ENCODE data around the gene HNRNPU. TPM values are rescaled to one million over a fixed set of nuclear protein-coding genes. Genes with fewer than 3 reads are reported as not detected.

The HNRNPU gene
- total RNA-seq, 4 donors from 2014 or later: 275 to 441 (median 310) TPM

DNA sequence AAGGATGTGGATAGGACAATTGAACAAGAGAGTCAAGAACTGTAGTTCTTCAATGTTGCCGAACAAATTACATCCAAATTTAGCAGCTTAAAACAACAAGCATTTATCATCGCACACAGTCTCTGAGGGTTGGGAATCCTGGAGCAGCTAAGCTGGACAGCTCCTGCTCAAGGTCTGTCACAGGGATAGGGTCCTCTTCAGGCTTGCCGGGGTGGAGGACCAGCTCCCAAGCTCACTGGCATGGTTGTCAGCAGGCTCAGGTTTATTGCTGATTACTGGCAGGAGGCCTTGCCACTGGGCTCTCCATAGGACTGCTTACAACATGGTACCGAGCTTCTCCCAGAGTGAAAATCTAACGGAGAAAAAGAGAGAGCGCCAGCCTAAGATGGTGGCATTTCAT, 51.0 kb downstream of the HNRNPU start:
- DNase-seq (ENCODE audit: low spot score in 2 of 2): no peak
- 79% methylated on average over 6 of the region's 6 CpGs for WGBS
- no peaks in the 10 kb centered on the region for H3K27me3 ChIP-seq
- H3K4me1 ChIP-seq: no peaks in the 10 kb centered on the region
- H3K27ac ChIP-seq: no peak overlapping the region
- no peak overlapping the region for H3K4me3 ChIP-seq
- H3K9me3 ChIP-seq: no peaks in the 10 kb centered on the region
- H3K36me3 ChIP-seq: no peaks in the 10 kb centered on the region
- TF ChIP-seq POLR2A (IDR thresholded peaks at IDR 0.05): no peak
- TF ChIP-seq CTCF (IDR thresholded peaks at IDR 0.05): no peak
- no peak for TF ChIP-seq EP300 (IDR thresholded peaks at IDR 0.05)
- no peak for TF ChIP-seq POLR2AphosphoS5 (IDR thresholded peaks at IDR 0.05)

DNA sequence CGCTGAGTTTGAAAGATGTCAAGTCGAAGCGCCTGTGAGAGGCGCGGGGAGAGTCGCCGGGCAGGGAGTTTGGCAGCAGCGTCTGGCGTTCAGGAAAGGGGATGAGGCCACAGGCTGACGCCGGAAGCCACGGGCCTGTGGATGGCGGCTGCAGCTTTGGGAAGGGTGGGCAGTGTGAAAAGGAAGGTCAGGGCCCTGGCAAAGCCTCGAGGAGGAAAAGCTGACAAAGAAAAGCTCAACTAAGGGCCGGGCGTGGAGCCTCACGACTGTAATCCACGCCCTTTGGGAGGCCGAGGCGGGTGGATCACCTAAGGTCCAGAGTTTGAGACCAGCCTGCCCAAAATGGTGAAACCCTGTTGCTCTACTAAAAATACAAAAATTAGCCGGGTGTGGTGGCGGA, 54.1 kb downstream of the HNRNPU start:
- H3K9me3 ChIP-seq: no peaks in the 10 kb centered on the region
- TF ChIP-seq POLR2AphosphoS5 (IDR thresholded peaks at IDR 0.05) (no peak), EP300 (IDR thresholded peaks at IDR 0.05) (no peak), POLR2A (IDR thresholded peaks at IDR 0.05) (no peak), CTCF (IDR thresholded peaks at IDR 0.05) (no peak)
- no peaks in the 10 kb centered on the region for H3K4me1 ChIP-seq
- H3K27me3 ChIP-seq: no peaks in the 10 kb centered on the region
- no peak overlapping the region for H3K4me3 ChIP-seq
- whole genome bisulfite sequencing: 90% methylated on average over 22 of the region's 22 CpGs
- H3K36me3 ChIP-seq: no peaks in the 10 kb centered on the region
- no peak for DNase-seq (ENCODE audit: low spot score in 2 of 2)
- no peak overlapping the region for H3K27ac ChIP-seq

GRCh38 chr1:244807138-244807537, 57.2 kb downstream of the HNRNPU start:
- Histone ChIP-seq H3K9me3 (no peaks in the 10 kb centered on the region), H3K27ac (no peak overlapping the region), H3K36me3 (no peaks in the 10 kb centered on the region), H3K4me3 (no peak overlapping the region), H3K27me3 (no peaks in the 10 kb centered on the region), H3K4me1 (no peaks in the 10 kb centered on the region)
- TF ChIP-seq POLR2A (IDR thresholded peaks at IDR 0.05) (no peak), POLR2AphosphoS5 (IDR thresholded peaks at IDR 0.05) (no peak), CTCF (IDR thresholded peaks at IDR 0.05) (no peak), EP300 (IDR thresholded peaks at IDR 0.05) (no peak)
- no peak for DNase-seq (ENCODE audit: low spot score in 2 of 2)

- Histone ChIP-seq H3K27ac (no peak overlapping the region), H3K4me1 (peaks cover 4% of the 10 kb centered on the region), H3K27me3 (no peaks in the 10 kb centered on the region), H3K9me3 (no peaks in the 10 kb centered on the region), H3K4me3 (no peak overlapping the region), H3K36me3 (no peaks in the 10 kb centered on the region)
- TF ChIP-seq POLR2A (IDR thresholded peaks at IDR 0.05): no peak
- TF ChIP-seq EP300 (IDR thresholded peaks at IDR 0.05): no peak
- no peak for TF ChIP-seq POLR2AphosphoS5 (IDR thresholded peaks at IDR 0.05)
- TF ChIP-seq CTCF (IDR thresholded peaks at IDR 0.05): no peak
- DNase-seq (ENCODE audit: low spot score in 2 of 2): peak in 1 of 2 donors; percentile 13
- WGBS: 95% methylated on average over 8 of the region's 8 CpGs
Measured at GRCh38 chr1:244804841-244805240, 59.5 kb downstream of the HNRNPU start.

DNA sequence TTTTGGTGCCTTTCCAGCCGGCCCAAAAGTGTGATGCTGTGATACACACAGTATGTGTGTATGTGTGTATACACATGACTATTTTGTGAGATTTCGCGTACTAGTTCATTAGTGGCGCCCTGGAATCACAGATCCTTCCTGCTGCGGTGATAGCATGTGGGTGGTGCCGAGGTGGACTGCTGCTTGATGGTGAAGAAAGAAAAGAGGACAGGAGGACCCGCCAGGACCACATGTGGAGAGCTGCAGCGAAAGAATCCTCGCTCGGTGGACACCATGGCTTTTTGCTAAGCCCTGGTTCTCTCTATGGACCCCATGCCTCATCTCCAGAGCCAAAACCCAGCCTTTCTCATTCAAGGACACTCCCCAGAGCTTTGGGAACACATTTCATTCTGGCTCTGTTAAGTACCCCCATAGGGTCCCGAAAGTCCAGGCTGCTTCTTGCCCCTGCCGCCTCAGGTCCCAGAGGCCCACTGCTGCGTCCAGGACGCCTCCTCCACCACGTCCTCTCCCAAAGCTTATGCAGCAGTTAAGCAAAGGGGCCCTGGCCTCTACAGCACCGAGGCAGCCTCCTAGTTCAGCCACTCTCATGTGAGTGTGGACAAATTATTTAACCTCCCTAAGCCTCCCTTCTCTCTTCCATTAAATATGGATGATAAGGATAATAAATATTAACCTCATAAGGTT, 61.6 kb downstream of the HNRNPU start:
- Histone ChIP-seq H3K4me3 (no peak overlapping the region), H3K4me1 (peaks cover 4% of the 10 kb centered on the region), H3K27ac (no peak overlapping the region), H3K9me3 (no peaks in the 10 kb centered on the region), H3K36me3 (no peaks in the 10 kb centered on the region), H3K27me3 (no peaks in the 10 kb centered on the region)
- peak in 1 of 2 donors; percentile 67 for DNase-seq (ENCODE audit: low spot score in 2 of 2)
- TF ChIP-seq POLR2AphosphoS5 (IDR thresholded peaks at IDR 0.05) (no peak), EP300 (IDR thresholded peaks at IDR 0.05) (no peak), CTCF (IDR thresholded peaks at IDR 0.05) (no peak), POLR2A (IDR thresholded peaks at IDR 0.05) (no peak)
- 83% methylated on average over 16 of the region's 16 CpGs for WGBS
